Measurements from ENCODE around the gene ELOB.

Gene ELOB

GRCh38 chr16:2777231-2777902 is at the start of gene ELOB:
ELOB (minus strand) TSS chr16:2777280; CDS start chr16:2777239, 41 bp downstream.
- peak; percentile 90 for DNase-seq

DNA sequence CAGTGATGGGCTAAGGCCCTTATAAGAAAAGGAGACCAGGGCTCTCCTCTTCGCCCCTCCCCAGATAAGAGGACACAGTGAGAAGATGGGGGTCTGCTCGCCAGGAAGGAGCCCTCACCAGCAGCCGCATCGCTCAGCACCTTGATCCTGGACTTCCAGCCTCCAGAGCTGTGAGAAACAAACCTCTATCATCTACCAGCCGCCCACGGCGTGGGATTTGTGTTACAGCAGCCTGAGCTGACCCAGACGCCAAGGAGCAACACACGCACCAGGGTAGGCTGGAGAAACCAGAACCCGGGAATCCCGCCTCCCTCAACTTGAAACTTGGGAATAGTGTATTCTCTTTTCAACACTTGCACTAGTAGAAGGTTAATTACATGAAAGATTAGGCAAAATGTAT is 48.8 kb upstream of the ELOB start:
- no peak for DNase-seq

DNA sequence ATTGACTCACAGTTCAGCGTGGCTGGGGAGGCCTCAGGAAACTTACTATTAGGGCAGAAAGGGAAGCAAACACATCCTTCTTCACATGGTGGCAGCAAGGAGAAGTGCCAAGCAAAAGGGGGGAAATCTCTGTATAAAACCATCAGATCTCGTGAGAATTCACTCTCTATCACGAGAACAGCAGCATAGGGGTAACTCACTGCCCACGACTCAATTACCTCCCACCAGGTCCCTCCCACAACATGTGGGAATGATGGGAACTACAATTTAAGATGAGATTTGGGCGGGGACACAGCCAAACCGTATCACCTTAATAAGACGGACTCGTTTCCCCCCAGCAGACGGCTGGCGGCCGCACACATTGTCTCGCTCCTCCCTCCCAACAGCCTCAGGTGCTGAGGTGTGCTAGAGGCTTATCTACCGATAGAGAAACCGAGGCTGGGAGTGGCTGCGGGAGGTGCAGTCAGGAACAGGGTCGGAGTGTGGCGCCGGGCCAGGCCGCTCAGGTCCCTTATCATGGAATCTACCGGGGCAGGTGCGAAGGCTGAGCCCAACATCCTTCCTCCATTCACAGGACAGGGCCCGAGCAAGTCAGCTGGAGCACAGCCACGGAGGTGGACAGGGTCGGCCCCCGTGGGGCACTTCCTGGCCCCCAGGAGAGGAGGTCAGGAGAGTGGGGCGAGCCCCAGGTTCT is 48.1 kb upstream of the ELOB start:
- no peak for DNase-seq

DNA sequence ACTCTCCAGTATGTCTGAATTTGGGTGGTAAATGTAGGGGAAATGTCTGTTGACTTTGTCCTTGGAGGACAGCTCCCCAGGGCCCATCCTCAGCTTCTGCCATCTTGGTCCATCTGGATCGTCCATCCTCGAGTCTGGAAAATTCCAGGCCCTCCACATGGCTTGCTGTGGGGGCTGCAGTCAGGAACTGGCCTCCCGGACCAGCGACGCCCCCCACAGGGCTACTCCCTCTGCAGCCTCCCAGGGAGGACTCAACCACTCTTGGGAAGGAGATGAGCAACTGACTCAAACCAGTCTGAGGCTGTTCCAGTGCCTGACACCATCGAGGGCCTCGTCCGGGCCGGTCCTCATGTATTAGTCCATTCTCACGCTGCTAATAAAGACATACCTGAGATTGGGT is 47.5 kb upstream of the ELOB start:
- DNase-seq = no peak

GRCh38 chr16:2822496-2822895 is 45.4 kb upstream of the ELOB start:
- no peak for DNase-seq

GRCh38 chr16:2822158-2822495 is 45.0 kb upstream of the ELOB start:
- DNase-seq = no peak

DNA sequence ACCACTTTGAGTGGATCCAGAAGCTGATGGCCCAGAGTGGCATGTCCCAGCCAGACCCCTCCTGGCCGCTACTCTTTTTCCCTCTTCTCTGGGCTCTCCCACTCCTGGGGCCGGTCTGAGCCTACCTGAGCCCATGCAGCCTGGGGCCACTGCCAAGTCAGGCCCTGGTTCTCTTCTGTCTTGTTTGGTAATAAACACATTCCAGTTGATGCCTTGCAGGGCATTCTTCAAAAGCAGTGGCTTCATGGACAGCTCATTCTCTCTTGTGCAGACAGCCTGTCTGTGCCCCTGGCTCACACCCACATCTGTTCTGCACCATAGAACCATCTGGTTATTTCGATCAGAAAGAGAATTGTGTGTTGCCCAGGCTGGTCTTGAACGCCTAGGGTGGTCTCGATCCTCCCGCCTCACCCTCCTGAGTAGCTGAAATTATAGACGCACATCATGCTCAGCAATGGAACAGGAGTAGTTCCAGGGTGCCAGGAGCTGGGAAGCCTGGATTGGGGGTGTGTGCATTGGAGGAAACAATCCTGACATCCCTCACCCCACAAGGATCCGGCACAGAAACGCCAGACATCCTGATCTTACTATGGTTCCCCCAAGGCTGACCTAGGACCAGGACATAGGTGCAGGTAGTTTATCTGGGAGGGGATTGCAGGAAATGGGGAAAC is 44.5 kb upstream of the ELOB start:
- DNase-seq = no peak

DNA sequence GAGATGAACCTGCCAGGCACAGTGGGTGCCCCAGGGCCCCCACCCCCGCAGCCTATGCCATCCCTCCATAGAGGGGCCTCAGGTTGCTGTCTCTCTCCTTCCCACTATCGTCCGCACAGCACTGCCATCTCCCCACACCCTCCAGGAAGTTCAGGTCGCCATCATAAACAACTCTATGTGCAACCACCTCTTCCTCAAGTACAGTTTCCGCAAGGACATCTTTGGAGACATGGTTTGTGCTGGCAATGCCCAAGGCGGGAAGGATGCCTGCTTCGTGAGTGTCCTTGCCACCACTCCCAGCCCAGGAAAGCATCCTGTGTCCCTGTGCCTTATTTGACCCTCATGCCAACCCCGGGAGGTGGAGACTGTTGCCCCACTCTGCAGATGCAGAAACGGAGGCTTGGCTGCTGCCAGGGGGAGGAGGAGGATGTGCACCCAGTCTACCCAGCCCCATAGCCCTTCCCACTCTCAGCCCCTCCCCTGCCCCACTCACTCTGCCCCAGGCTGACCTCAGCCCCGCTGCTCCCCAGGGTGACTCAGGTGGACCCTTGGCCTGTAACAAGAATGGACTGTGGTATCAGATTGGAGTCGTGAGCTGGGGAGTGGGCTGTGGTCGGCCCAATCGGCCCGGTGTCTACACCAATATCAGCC is 43.9 kb upstream of the ELOB start:
- no peak for DNase-seq

- DNase-seq = no peak
These were observed 43.1 kb upstream of the ELOB start for GRCh38 chr16:2819939-2820835.

GRCh38 chr16:2819179-2819938 is 42.3 kb upstream of the ELOB start:
- DNase-seq = no peak

- DNase-seq = no peak
These were observed 41.3 kb upstream of the ELOB start for GRCh38 chr16:2818272-2818876.

DNA sequence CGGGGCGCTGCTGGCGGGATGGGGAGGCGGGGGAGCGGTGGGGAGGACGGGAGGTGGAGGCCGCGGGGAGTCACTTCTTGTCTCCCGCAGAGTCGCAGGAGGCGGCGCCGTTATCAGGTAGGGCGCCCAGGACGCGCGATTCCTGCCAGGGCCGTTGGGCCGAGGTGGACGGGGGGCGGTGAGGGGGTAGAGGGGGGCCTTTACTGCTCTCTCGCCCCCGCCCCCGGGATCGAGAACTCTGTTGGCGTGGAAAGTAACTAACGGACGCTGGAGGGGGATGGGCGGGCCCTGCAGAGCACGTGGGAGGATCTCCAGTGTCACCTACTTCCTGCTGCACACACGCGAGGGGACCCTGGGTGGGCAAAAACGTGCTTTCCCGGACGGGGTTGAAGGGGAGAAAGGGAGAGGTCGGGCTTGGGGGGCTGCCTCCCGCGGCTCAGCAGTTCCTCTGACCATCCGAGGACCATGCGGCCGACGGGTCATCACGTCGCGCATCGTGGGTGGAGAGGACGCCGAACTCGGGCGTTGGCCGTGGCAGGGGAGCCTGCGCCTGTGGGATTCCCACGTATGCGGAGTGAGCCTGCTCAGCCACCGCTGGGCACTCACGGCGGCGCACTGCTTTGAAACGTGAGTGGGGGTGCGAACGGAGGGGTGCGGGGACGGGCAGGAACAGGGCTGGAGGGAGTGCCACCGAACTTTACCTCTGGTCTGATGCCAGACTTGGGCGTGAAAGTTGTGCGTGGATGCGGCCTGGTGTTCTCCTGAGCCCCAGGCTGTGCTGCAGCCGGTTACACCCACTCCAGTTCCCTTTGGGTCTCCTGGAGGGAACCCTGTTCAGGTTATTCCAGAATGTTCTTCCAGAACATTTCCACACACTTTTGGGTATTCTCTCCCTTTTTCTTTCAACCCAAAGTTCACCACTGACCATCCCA is 40.5 kb upstream of the ELOB start:
- DNase-seq = peak; percentile 24

DNA sequence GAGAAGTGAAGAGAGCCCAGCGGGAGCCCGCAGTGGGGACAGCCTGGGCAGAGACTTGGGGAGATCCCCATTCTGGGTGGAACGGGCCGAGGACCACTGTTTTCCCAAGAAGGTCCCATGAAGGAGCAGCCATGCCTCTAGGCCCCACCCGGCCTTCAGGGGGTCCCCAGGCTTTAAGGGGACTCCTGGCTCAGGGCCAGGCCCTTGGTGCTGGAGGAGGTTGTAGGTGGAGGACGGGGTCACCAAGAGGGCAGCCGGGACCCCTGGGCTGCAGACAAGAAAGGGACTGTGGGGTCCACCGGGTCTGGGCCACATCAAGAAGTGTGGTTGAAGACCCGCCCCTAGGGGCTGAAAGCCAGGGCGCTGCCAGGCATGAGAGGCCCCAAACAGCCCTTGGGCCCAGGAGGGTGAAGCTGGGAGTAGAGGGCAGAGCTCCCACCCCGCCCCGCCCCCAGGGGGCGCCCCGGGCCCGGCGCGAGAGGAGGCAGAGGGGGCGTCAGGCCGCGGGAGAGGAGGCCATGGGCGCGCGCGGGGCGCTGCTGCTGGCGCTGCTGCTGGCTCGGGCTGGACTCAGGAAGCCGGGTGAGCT is 39.8 kb upstream of the ELOB start, which contains the start of gene PRSS21:
PRSS21 (plus strand) TSS at position 487 of the 589 bp plus-strand sequence; CDS start at position 519, 32 bp downstream.
- peak; percentile 47 for DNase-seq

DNA sequence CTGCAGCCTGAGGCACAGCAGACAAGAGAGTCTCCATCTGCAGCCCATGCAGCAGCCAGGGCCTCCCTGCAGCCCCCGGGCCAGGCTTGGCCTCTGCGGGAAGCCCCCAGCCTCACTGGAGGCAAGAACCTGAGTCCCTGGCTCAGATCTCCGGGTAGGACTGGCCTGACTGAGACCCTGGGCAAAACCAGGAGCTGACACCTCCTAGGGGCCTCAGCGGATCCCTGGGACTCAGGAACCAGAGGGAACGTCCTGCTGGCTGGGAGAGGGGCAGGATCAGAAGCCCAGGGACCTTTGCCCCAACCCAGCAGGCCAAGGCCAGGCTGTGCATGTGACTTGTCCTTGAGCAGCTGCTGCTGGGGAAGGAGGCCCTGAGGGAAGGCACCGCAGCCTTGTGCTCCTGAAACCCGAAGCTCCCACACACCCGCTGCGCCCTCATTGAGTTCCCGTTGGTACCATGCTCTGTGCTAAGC is 38.3 kb upstream of the ELOB start:
- no peak for DNase-seq

GRCh38 chr16:2814551-2815298 is 37.6 kb upstream of the ELOB start:
- DNase-seq = no peak

GRCh38 chr16:2813771-2814221 is 36.7 kb upstream of the ELOB start:
- DNase-seq = no peak

- DNase-seq = no peak
These were observed 34.8 kb upstream of the ELOB start for GRCh38 chr16:2811703-2812471.

- no peak for DNase-seq
These were observed 33.6 kb upstream of the ELOB start for GRCh38 chr16:2810651-2811050.
